IPS-18c (cell line): ENCODE data around the gene CHCHD3.
A peak's percentile ranks its signal among the peaks of the same experiment; 100 is the strongest.

ENCODE experiments used
- H3K4me3 ChIP-seq: 2 replicates; pipeline ENCODE4 v1.7.0; 2013; ENCODE audit warnings: low read depth, mild to moderate bottlenecking, low read length, moderate library complexity; ENCODE audit not compliant: insufficient read depth
- H3K9me3 ChIP-seq: one replicate; pipeline ENCODE4 v1.6.1; 2013; ENCODE audit warnings: mild to moderate bottlenecking, low read length, moderate library complexity; ENCODE audit not compliant: control insufficient read depth, insufficient read depth

The CHCHD3 gene

DNA sequence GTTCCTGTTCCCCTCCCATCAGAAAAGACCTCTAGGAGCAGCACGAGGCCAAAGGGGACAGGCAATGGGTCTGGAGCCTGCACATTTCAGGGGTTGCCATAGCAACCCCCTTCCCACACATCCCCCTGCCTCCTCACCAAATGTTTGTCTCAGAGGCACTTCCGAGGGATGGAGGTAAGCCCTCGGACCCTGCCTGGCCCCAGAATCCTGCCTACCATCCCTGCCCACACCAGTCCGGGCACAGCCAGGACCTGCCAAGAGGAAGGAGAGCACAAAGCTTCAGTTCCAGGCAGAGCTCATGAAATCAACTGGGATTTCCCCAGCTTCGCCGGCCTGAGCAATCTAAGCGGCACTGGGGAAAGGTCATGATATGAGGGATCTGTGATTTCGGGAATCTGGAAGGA is 330.6 kb downstream of the CHCHD3 start:
- Histone ChIP-seq H3K4me3 (no peak overlapping the region; the same call in 1 of the 2 replicates), H3K9me3 (no peaks in the 10 kb centered on the region)

DNA sequence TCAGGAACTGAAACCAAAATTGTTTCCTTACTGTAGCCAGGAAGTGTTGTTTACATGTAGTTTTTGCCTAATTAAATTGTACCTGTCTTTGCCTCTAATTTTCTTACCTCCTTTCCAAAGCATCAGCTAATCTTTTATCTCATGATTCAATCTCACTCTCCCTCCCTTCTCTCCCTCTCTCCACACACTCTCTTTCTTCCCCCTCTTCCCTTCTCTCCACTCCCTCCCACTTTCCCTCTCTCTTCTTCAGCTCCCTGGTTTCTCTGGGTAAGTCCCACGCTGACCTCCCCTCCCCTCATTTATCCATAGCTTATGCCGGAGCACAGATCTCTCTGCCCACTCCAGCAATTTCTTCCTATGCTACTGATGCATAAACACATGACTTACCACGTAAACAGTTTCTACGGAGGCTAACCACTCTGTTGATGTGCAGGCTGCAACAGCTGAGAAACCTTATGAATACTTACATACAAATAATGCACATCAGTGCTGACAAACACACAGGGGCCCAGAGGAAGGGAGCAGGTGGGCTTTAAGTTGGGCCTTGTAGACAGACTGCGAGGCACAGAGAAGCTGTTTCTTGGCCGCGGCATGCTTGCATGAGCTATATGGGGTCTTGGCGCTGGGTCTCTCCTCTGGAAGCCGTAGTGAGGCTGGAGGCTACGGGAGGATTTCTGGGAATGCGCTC is 331.2 kb downstream of the CHCHD3 start:
- Histone ChIP-seq H3K4me3 (peak overlapping the region; percentile 9; the same call in 1 of the 2 replicates), H3K9me3 (no peaks in the 10 kb centered on the region)

DNA sequence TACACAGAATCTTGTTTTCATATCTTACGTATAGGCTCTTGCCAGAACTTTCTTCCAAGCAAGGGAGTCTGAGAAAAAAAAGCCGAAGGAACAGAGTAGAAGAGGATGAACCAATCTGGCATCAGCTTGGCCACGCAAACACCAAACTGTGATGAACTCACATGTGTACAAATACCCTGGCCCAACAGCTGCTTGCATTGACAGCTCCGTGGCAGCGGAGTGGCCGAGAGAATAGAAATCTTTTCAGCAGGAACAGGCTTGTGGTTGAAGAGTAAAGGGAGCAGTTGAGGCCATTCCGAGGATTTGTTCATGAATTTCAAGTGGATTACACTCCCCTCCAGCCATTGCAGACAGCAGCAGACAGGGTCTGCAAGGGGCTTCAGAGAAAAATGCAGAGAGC is 331.8 kb downstream of the CHCHD3 start:
- H3K9me3 ChIP-seq = no peaks in the 10 kb centered on the region
- no peak overlapping the region for H3K4me3 ChIP-seq

DNA sequence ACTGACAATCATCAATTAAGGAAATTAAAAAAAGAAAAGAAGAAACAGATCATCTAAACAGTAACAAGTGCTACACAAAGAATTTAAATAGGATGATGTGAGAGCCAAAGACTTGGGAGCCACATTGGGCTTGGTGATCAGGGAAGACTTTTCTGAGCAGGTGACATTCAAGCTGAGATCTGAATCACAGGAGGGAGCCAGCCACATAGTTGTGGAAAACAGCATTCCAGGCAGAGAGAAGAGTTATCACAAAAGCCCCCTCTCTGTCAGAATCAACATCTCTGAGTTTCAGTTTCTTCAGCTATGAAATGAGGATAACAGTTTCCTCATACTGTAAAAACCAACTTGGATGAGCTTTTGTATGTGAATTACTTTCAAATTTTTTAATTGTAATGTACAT is 336.4 kb downstream of the CHCHD3 start:
- Histone ChIP-seq H3K9me3 (no peaks in the 10 kb centered on the region), H3K4me3 (no peak overlapping the region)

DNA sequence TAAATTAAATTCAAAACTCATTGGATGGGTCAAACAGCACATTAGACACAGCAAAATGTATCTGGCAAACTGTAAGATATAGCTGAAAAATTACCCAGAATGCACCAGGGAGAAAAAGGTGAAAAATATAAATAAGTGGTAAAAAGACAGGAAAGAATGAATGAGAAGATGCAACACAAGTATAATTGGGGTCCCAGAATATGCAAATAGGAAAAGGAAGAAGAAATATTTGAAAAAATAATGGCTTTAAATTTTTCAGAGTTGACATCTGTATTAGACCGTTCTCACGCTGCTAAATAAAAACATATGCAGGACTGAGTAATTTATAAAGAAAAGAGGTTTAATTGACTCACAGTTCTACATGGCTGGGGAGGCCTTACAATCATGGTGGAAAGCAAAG is 337.9 kb downstream of the CHCHD3 start:
- Histone ChIP-seq H3K4me3 (no peak overlapping the region), H3K9me3 (no peaks in the 10 kb centered on the region)

DNA sequence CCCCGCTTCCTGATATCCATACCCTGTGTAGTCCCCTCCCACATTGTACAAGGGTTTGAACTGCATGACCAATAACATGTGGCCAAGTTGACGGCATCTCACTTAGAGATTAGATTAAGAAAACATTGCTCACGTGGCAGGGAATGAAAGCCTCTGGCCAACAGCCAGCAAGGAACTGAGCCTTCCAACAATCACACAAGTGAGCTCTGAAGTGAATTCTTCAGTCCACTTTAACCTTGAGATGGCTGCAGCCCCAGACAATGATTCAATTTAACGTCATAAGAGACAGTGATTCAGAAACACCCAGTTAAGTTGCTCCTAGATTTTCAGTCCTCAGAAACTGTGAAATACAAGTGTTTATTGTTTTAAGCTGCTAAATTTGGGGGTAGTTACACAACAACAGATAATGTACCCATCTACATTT is 339.7 kb downstream of the CHCHD3 start:
- H3K9me3 ChIP-seq = no peaks in the 10 kb centered on the region
- no peak overlapping the region for H3K4me3 ChIP-seq

DNA sequence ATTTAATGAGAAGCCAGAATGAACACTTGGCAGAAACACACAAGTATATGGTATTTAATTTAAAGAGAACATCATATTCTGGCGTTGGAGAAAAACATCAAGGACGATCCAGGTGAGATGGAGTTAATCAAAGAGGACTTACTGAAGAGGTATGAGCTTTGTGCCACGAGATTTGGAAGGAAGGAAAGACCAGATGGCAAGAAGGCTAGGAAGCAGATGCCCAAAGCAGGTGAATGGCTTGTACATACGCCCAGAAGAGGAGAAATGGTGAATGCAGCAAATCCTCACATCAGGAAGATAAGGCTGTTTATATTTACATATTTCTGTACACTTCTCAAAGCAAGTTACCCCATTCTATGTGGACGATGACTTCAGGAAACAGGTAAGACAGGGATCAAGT is 341.7 kb downstream of the CHCHD3 start:
- Histone ChIP-seq H3K4me3 (no peak overlapping the region), H3K9me3 (no peaks in the 10 kb centered on the region)

DNA sequence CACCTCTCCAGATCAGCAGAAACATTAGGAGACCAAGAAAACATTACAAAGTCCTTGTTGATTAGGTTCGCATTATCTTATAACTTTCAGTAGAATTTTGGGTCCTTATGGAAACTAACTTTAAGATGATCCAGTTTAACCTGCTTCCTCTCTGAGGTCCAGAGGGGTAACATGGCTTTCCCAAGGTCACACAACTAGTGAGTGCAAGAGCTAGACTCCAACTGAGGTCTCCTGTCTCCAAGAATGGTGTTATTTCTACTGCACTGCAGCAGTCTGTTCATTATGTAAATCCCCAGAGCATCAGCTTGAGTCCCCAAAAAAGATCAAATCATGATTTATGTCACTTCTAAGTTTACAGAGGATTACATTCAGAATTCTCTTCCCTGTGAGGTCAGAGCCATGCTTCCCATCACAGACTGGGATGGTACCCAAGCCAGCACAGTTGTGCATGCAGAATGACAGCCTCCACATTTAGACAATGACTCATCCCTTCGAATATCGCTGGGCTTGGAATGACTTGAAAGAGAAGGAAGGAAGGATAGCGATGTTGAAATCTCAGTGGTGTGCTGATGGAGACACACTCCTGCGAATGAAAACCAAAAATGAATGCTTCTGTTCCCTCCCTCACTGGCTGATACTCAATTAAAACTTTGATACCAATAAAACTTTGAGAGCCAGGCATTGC is 342.5 kb downstream of the CHCHD3 start:
- Histone ChIP-seq H3K4me3 (no peak overlapping the region), H3K9me3 (no peaks in the 10 kb centered on the region)

DNA sequence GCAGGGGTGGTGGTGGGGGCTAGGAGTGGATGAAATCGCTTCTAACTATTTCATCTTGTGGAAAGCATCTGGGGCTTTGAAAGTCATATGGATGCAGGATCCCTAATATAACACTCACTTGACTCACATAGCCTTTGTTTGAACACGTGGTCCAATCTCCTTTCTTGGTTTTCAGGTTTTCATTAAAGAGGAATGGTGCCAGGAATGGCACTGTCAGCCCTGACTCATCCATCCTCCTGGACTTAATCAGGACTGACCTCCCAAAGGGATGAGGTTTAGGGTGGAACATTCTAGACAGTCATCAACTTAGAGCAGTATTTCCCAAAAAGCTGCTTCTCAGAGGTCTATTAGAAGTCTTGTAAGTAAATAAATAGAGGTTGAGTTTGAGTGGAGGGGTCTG is 343.6 kb downstream of the CHCHD3 start:
- Histone ChIP-seq H3K9me3 (no peaks in the 10 kb centered on the region), H3K4me3 (no peak overlapping the region)

DNA sequence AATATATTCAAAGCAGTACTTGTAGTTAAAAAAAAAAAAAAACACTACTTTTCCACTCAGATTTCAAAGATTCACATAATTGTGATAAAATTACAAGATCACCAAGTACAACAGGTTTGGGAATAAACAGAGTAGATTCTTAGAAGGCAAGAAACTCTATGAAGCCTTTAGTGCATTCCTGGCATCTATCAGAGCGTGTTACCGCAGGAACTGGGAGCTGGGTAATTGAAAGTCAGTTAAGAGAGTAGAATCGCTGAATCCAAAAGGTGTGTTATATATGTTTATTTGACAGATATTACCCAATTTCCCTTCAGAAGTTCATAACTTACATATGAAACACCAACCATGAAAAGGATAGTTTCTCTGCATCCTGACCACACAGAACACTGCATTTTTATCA is 346.4 kb downstream of the CHCHD3 start:
- no peak overlapping the region for H3K4me3 ChIP-seq
- H3K9me3 ChIP-seq = no peaks in the 10 kb centered on the region
